Spleen (tissue), 7 donors: ENCODE data around the gene ATG5.

Experiments used
- CTCF ChIP-seq, 11 experiments: fragments of 200-600 bp in 7 of 11; fragments of 450-650 bp in 4 of 11; sonication (generic) in 4 of 11; IDR thresholded peaks in 8 of 11; conservative IDR thresholded peaks in 3 of 11; 1 replicate in 7 of 11; 2 replicates in 4 of 11; pipeline versions ENCODE4 v1.4.0 to v1.8.0; 2016 to 2021; ENCODE audit warnings: antibody characterized with exemption in 11 of 11, inconsistent platforms in 4 of 11, mild to moderate bottlenecking in 1 of 11
- POLR2A ChIP-seq, 3 donors: fragments of 450-650 bp; IDR thresholded peaks; one replicate each; pipeline ENCODE4 v1.5.1; 2017; ENCODE audit warnings: antibody characterized with exemption in 3 of 3, mild to moderate bottlenecking in 1 of 3
- POLR2AphosphoS5 ChIP-seq, 3 donors: sonication (generic); formaldehyde crosslinking; IDR thresholded peaks; one replicate each; pipeline ENCODE4 v1.5.1; 2017; ENCODE audit warnings: antibody characterized with exemption in 3 of 3
- donor health status: DM: no; HTN: no; CAD: no; lungs with moderate emphysema.
- donor health status: DM: no; HTN: no; CAD: no.
- donor health status: DM: no; HTN: no; CAD: no.

GRCh38 chr6:106275692-106276091, 49.9 kb downstream of the ATG5 start:
- TF ChIP-seq CTCF (IDR thresholded peaks at IDR 0.05 in 8 of 11, conservative IDR thresholded peaks at IDR 0.05 in 3 of 11) (no peak), POLR2A (IDR thresholded peaks at IDR 0.05) (no peak), POLR2AphosphoS5 (IDR thresholded peaks at IDR 0.05) (no peak)
